Mucosa of rectum (tissue), 2 donors: ENCODE results near the gene GLRA1.

Experiments used
- H3K27ac ChIP-seq, 2 donors: one replicate each; pipeline ENCODE4 v1.7.0; 2013; ENCODE audit warnings: inconsistent platforms in 2 of 2, low read depth in 2 of 2, low read length in 2 of 2
- H3K27me3 ChIP-seq, 2 donors: one replicate each; pipeline ENCODE4 v1.7.0; 2013; ENCODE audit warnings: low read length in 2 of 2; ENCODE audit not compliant: control insufficient read depth in 2 of 2, insufficient read depth in 2 of 2
- H3K36me3 ChIP-seq, 2 donors: one replicate each; pipeline ENCODE4 v1.7.0; 2013; ENCODE audit warnings: low read length in 2 of 2; ENCODE audit not compliant: control insufficient read depth in 2 of 2, insufficient read depth in 2 of 2
- H3K4me1 ChIP-seq, 2 donors: one replicate each; pipeline ENCODE4 v1.7.0; 2013; ENCODE audit warnings: low read length in 2 of 2, mild to moderate bottlenecking in 1 of 2; ENCODE audit not compliant: control insufficient read depth in 2 of 2, insufficient read depth in 2 of 2
- H3K4me3 ChIP-seq, 2 donors: one replicate each; pipeline ENCODE4 v1.7.0; 2013; ENCODE audit warnings: low read length in 2 of 2
- H3K9ac ChIP-seq, 2 donors: one replicate each; pipeline ENCODE4 v1.7.0; 2013; ENCODE audit warnings: low read length in 2 of 2, low read depth in 1 of 2, mild to moderate bottlenecking in 1 of 2
- H3K9me3 ChIP-seq, 2 donors: one replicate each; pipeline ENCODE4 v1.7.0; 2013; ENCODE audit warnings: low read length in 2 of 2; ENCODE audit not compliant: control insufficient read depth in 2 of 2
- donor health status: healthy.
- donor health status: Normal muscosa, but diverticular disease.

GLRA1 gene

DNA sequence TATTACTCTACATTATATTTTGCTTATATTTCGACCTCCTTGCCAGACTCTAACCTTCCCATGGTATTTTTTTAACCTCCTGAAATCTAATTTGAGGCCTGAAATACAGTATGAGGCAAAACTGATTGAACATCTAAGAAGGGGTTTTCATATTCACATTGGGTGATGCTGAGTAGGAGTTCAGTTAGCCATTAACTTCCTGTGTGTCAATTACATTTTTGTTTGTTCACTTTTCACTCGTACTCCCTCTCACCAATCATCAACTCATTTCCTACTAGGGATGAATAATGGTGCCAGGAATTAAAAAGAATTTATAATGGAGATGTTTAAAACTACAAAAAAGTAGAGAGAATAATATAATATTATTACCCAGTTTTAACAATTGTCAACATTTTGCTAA lies 27.6 kb upstream of the GLRA1 start:
- Histone ChIP-seq H3K27ac (no peak overlapping the region), H3K4me1 (no peaks in the 10 kb centered on the region), H3K36me3 (no peaks in the 10 kb centered on the region), H3K27me3 (no peaks in the 10 kb centered on the region), H3K9me3 (no peaks in the 10 kb centered on the region), H3K4me3 (no peak overlapping the region), H3K9ac (no peak overlapping the region)

- Histone ChIP-seq H3K4me3 (no peak overlapping the region), H3K36me3 (no peaks in the 10 kb centered on the region), H3K27me3 (no peaks in the 10 kb centered on the region), H3K9ac (no peak overlapping the region), H3K4me1 (no peaks in the 10 kb centered on the region), H3K9me3 (no peaks in the 10 kb centered on the region), H3K27ac (no peak overlapping the region)
Observed at GRCh38 chr5:151950706-151951105, 26.1 kb upstream of the GLRA1 start.

DNA sequence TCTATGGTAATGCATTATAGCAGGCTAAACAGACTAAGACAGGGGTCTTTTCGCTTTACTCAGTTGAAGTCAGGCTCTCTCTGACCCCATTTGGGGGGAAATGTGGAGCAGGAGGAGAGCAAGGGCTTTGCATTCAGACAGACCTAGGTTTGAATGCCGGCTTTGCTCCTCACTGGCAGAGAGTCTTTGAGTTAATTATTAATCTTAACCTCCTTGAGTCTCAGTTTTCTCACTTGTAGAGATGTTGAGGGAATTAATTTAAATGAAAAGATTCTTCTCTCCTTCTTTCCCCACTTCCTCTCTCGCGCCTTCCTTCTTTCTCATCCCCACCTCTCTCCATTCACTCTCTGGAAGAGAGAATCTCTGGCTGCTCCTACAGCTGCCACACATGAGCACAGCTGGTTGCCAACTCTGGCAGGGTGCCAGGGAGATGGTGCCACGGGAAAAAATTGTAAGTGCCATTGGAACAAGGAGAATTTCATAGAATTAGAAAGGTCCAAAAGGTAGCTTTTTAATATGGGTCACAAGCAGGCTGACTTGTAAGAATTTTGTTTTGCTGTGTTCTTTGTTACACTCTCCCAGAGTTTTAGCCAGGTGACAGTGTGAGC lies 25.2 kb upstream of the GLRA1 start:
- no peak overlapping the region for H3K27ac ChIP-seq
- no peaks in the 10 kb centered on the region for H3K4me1 ChIP-seq
- no peak overlapping the region for H3K4me3 ChIP-seq

DNA sequence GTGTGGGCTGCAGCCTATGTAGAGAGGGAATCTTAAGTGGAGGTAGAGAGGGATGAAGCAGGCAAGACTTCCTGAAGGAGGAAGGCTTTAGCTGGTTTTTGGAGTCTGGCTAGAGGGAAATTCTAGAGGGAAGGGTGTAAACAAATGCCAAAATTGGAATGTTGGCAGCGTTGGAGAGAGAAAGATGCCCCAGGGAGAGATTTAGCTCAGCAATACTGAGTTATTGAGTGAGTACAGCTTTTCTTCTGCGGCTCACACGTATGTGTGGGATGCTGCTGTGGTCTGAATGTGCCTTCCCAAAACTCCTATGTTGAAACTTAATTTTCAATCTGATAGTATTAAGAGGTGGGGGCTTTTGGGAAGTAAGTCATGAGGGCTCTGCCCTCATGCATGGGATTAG lies 24.5 kb upstream of the GLRA1 start:
- no peaks in the 10 kb centered on the region for H3K27me3 ChIP-seq
- H3K4me3 ChIP-seq: no peak overlapping the region
- no peaks in the 10 kb centered on the region for H3K9me3 ChIP-seq
- H3K4me1 ChIP-seq: no peaks in the 10 kb centered on the region
- no peak overlapping the region for H3K9ac ChIP-seq
- no peaks in the 10 kb centered on the region for H3K36me3 ChIP-seq
- no peak overlapping the region for H3K27ac ChIP-seq

More for the DNA sequence above, 25.2 kb upstream of the GLRA1 start:
- H3K27me3 ChIP-seq: no peaks in the 10 kb centered on the region
- no peaks in the 10 kb centered on the region for H3K36me3 ChIP-seq
- H3K9me3 ChIP-seq: no peaks in the 10 kb centered on the region
- no peak overlapping the region for H3K9ac ChIP-seq

- Histone ChIP-seq H3K9ac (no peak overlapping the region), H3K4me3 (no peak overlapping the region), H3K27me3 (no peaks in the 10 kb centered on the region), H3K9me3 (no peaks in the 10 kb centered on the region), H3K36me3 (no peaks in the 10 kb centered on the region), H3K4me1 (no peaks in the 10 kb centered on the region), H3K27ac (no peak overlapping the region)
Observed at GRCh38 chr5:151947931-151948608, 23.4 kb upstream of the GLRA1 start.

- Histone ChIP-seq H3K36me3 (no peaks in the 10 kb centered on the region), H3K27ac (no peak overlapping the region), H3K4me3 (no peak overlapping the region), H3K4me1 (no peaks in the 10 kb centered on the region), H3K9me3 (no peaks in the 10 kb centered on the region), H3K27me3 (no peaks in the 10 kb centered on the region), H3K9ac (no peak overlapping the region)
Observed at GRCh38 chr5:151937851-151938250, 13.2 kb upstream of the GLRA1 start.

DNA sequence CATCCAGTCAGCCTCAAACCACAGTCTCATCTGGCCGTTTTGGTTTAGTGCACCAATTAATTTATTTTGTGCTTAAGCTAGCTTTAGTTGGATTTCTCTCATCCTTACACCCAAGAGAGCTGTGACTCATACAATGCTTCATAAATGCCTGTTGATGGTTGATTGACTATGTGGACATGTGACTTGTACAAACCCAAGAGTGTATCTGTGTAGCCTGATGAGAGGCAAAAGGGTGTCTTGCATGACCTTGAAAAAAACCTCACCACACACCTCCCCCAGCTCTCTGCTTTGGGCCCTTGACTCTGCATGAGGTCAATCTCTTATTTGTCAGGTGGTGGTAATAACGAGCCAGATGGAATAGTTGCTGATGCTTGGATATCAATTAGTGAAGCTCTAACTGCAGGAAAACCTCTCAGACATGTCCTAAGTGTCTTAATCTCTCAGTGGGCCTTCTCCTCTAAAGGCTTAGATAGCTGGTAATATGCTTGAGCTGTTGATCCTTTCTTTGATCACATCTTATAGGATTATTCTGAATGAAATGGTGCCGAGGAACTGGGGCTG lies 10.6 kb upstream of the GLRA1 start:
- Histone ChIP-seq H3K27ac (no peak overlapping the region), H3K4me3 (no peak overlapping the region), H3K4me1 (no peaks in the 10 kb centered on the region)

DNA sequence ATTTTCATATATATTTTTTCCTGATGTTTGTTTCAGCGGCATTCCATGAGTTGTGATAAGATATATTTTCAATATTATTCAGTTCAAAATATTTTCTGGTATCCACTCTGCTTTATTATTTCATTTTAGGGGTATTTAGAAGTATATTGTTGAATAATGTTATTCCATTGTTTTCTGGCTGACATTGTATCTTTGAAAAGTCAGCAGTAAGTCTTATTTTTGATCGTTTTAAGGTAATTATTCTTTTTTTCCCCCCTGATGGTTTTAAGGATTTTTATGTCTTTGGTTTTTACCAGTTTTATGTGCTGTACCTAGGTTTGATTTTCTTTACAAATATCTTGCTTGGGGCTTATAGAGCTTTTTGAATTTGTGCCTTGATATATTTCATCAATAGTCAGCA lies 6.6 kb upstream of the GLRA1 start:
- Histone ChIP-seq H3K27me3 (no peaks in the 10 kb centered on the region), H3K9ac (no peak overlapping the region), H3K4me3 (no peak overlapping the region), H3K27ac (no peak overlapping the region), H3K36me3 (no peaks in the 10 kb centered on the region), H3K4me1 (no peaks in the 10 kb centered on the region), H3K9me3 (no peaks in the 10 kb centered on the region)

More for the DNA sequence above, 10.6 kb upstream of the GLRA1 start:
- Histone ChIP-seq H3K27me3 (no peaks in the 10 kb centered on the region), H3K9ac (no peak overlapping the region), H3K9me3 (no peaks in the 10 kb centered on the region), H3K36me3 (no peaks in the 10 kb centered on the region)

DNA sequence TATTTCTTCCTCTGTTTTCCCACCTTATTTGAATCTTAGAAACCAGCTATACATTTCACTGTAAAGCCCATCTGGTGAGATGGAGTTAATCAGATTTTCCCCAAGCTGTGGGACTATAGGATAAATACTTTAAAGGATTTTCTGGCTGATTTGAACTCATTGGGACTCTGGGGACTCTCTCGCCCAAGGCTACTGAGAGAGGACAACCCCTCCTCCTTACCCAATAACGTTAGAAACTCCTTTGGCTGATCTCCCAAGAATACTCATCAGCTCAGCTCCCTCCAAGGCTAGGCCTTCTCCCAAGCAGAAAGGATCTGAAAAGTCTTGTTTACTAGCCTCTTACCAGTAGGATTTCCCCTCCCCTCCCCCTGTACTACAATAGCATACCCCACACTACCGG lies 1.5 kb upstream of the GLRA1 start:
- Histone ChIP-seq H3K36me3 (no peaks in the 10 kb centered on the region), H3K27me3 (no peaks in the 10 kb centered on the region), H3K9me3 (no peaks in the 10 kb centered on the region), H3K4me1 (no peaks in the 10 kb centered on the region), H3K9ac (no peak overlapping the region), H3K27ac (no peak overlapping the region), H3K4me3 (no peak overlapping the region)

- no peaks in the 10 kb centered on the region for H3K27me3 ChIP-seq
- H3K36me3 ChIP-seq: no peaks in the 10 kb centered on the region
- no peaks in the 10 kb centered on the region for H3K4me1 ChIP-seq
- no peaks in the 10 kb centered on the region for H3K9me3 ChIP-seq
- no peak overlapping the region for H3K4me3 ChIP-seq
- no peak overlapping the region for H3K27ac ChIP-seq
- H3K9ac ChIP-seq: no peak overlapping the region
Observed at GRCh38 chr5:151925340-151925739, 689 bp upstream of the GLRA1 start.
